DMS114 treated with DMSO at 0.1 percent for 48 hours (cell line): ENCODE measurements around the gene CARD11.
"Not testable (repeated sequence)": the region's sequence is repeated elsewhere in the genome, so short reads cannot be mapped to it uniquely, and the experiment has no call there.

Experiments
- DNase-seq: peaks from one replicate; lab custom pipeline; 2025; ENCODE audit not compliant: unreplicated experiment; lab: John Stamatoyannopoulos, UW

CARD11 gene

GRCh38 chr7:2928613-2929311 lies 114.9 kb downstream of the CARD11 start:
- no peak for DNase-seq

DNA sequence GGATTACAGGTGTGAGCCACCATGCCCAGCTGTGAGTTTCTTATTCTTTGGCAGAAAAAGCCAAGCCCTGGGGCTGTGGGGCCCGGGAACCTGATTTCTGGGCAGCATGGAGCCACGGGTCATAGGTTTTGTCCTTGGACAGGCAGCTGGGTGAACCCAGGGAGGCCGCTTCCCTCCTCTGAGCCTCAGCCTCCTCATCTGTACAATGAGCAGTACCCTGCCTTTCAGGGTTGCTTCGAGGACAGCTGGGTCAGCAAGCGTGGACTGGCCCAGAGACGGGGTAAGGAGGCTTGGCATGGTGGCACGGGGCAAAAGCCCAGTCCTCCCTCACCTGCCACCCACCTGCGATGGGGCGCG lies 115.4 kb downstream of the CARD11 start:
- no peak for DNase-seq

DNA sequence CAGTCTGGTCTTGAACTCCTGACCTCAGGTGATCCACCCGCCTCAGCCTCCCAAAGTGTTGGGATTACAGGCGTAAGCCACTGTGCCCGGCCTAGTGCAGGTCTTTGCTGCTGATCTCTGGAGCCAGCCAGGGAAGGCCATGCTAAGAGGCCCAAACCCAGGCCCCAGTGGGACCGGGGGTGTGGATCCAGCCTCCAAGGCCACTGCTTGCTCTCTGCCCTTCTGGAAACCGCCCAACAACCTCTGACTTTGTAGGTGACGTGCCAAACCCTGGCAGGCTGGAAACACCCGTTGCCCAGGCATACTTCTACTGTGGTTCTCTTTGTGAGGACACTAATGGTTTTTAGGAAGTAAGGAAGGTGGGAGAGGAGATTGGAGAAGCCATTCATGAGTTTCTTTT lies 116.1 kb downstream of the CARD11 start:
- DNase-seq: no peak

GRCh38 chr7:2926896-2927405 lies 116.7 kb downstream of the CARD11 start:
- DNase-seq: no peak

- no peak for DNase-seq
Measured at GRCh38 chr7:2926120-2926895, 117.4 kb downstream of the CARD11 start.

DNA sequence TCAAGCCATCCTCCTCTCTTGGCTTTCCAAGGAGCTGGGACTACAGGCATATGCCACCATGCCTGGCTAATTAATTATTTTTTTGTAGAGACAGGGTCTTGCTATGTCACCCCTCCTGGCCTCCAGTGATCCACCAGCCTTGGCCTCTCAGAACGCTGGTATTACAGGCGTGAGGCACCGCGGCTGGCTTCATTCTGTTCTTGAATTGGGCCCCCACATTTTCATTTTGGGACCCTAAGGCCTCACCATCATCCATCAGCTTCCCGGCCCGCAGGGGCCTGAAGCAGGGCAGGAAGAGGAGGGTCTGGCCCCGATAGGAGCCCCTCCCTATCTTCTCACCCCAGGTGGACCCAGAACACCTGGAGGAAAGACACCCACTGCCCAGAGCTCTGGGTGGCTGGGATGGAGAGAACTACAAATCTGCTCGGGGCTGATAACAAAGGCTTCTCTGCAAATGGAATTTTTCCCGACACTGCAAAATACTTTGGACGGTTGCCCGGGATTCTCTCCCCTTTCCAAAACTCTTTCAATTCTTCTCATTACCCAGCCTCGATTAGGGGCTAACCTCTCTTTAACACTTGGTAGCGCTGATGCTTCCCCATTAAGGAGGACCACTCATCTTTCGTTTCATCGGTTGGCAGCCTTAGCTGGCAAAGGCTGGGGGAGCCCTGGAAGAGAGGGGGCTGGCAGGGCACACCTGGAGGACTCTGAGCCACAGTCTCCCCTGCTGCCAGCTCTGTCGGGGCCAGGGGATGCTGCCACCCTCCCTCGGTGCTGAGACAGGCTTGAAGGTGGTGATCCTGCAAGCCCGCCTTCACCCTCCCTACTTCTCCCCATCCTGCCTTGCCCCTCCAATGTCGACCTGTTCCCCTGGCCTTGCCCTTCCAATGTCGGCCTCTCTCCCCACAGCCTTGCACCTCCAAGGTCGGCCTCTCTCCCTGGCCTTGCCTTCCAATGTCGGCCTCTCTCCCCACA lies 118.5 kb downstream of the CARD11 start:
- DNase-seq: no peak

DNA sequence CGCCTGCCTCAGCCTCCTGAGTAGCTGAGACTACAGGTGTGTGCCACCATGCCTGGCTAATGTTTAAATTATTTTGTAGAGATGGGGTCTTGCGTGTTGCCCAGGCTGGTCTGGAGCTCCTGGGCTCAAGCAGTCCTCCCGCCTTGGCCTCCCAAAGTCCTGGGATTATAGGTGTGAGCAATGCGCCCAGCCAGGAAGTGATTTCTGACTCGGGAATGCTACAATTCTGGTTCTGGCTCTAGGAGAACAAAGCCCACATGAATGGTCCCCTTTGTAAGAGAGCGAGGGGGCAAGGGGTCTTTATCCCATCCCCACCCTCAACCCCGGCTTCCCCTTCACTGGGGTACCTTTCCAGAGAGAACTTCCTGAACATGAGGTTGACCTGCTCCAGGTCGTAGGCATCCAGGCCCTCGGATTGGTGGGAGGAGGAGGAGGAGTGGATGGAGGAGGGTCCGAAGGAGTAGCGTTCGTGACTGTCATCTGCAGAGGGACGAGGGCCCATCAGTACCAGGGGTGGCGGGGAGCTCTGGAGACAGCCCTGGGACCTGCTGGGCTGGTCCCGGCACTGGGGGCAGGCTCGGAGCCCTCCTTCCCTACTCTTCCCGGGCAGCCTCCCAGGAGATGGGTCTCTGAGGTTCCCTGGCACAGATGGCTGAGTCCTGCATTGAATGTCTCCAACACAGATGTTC lies 119.6 kb downstream of the CARD11 start:
- DNase-seq: no peak

GRCh38 chr7:2923291-2923781 lies 120.3 kb downstream of the CARD11 start:
- DNase-seq: no peak

DNA sequence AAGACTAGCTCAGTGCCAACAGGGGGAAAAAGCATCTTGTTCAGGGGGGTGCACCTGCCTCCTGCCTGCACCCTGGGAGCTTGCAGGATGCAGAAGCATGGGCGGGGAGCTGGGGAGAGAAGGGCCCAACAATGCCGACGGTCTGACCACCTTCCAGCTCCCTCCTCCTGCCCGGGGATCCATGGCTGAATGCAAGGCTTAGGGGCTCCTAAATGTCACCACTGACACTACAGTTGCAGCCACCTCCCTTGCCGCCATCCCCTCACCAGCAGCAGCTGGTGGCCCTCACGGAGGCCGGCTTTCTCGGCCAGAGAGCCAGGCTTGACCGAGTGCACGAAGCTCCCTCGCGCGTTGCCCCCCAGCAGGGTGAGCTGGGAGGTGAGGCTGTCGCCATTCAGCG lies 120.8 kb downstream of the CARD11 start:
- no peak for DNase-seq

- no peak for DNase-seq
Measured at GRCh38 chr7:2922348-2922691, 121.3 kb downstream of the CARD11 start.

- no peak for DNase-seq
Measured at GRCh38 chr7:2921653-2922347, 121.9 kb downstream of the CARD11 start.

DNA sequence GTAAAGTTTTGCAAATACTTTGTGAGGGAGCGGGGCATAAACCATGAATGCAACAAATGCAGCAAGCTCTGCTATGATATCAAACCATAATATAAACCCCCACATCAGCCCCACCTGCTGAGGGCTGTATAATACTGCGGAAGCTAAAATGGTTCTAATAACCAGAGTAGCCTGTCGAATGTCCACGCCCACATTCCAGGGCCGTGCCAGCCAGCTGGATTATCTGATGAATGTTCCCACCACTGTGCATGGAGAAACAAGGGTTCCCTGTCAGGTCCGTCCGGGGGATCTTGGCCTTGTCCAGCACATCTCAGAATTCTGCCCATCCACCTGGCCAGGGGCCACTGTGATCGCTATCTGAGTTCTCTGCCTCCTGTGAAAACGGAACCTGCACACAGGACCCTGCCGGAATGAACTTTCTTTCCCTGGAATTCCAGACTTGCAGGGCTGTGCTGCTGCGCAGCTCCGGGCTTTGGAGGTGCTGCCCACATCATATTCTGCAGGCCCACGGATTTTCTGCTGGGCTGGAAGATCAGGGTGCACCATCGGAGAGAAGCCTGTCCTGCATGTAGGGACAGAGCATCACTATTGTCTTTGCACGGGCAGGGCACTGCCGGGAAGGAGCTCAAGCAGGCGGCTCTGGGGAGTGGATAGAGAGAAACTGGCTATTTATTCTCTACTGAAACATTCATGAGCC lies 122.6 kb downstream of the CARD11 start:
- DNase-seq: no peak

DNA sequence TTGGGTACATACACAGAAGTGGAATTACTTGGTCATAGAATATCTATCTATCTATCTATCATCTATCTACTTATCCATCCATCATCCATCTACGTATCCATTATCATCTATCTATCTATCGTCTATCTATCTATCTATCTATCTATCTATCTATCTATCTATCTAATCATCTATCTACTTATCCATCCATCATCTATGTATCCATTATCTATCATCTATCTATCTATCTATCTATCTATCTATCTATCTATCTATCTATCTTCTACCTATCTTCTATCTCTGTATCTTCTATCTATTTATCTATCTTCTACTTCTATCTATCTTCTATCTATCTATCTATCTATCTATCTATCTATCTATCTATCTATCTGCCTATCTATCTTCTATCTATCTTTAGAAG lies 123.2 kb downstream of the CARD11 start:
- DNase-seq: not testable (repeated sequence)

DNA sequence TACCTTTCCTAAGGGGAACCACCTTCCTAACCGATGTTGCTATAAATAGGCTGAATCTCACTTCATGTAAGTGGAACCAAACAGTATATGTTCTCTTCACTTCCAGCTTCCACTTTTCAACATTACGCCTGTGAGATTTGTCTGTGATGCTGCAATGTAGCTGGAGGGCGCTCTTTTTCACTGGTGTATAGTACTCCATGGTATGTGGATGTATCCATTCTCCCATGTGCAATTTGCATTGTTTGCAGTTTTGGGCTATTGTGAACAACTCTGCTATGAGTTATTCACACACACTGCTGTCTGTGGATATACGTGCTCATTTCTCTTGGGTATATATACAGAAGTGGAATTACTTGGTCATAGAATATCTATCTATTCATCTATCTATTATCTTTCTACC lies 123.6 kb downstream of the CARD11 start:
- DNase-seq: no peak

- DNase-seq: no peak
Measured at GRCh38 chr7:2919256-2919655, 124.4 kb downstream of the CARD11 start.

- DNase-seq: no peak
Measured at GRCh38 chr7:2918406-2918805, 125.3 kb downstream of the CARD11 start.

- DNase-seq: no peak
Measured at GRCh38 chr7:2915023-2915422, 128.6 kb downstream of the CARD11 start.

DNA sequence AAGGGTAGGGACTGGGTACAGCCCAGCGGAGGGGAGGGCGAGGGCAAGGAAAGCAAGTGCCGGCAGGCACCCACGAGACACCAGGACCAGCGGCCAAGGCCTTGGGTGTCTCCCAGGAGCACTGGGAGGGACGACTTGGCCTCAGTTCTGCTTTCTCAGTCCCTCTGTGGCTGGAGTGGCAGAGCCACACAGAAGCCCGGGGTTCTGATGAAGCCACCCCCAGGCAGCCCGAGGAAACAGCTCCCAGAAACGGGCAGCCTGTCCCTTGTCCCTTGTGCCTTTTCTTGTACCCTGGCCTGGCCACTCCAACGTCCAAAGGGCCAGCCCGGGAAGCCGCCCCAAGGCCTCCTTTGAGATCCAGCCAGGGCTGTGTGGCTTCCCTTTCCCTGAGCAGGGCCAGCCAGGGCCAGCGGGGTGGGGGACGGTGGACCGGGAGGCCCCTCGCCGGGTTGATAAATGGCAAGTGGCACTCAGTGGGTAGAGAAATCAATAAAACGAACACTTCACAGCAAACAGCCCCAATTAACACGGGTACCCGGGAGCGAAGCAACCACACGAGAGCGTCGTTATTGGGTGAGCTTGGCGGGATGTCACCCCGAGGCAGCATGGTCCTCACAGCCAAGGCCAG lies 129.8 kb downstream of the CARD11 start:
- no peak for DNase-seq
